Activated CD4-positive, alpha-beta T cell treated with anti-CD3 and anti-CD28 coated beads, Interleukin-2, amount 50 U/mL, for 16 hours (primary cell): Measurements from ENCODE around the gene SOX4.

Source experiments
- DNase-seq: peaks from one replicate; pipeline ENCODE4 v3.0.0-alpha.2; 2020

SOX4 gene

GRCh38 chr6:21615504-21615903, 22.0 kb downstream of the SOX4 start:
- DNase-seq = no peak

GRCh38 chr6:21616005-21616404, 22.5 kb downstream of the SOX4 start:
- DNase-seq = no peak

GRCh38 chr6:21625642-21626041, 32.1 kb downstream of the SOX4 start:
- no peak for DNase-seq

- DNase-seq = no peak
Observed at GRCh38 chr6:21626756-21627155, 33.2 kb downstream of the SOX4 start.

- no peak for DNase-seq
Observed at GRCh38 chr6:21628160-21628559, 34.6 kb downstream of the SOX4 start.

- no peak for DNase-seq
Observed at GRCh38 chr6:21633511-21634109, 40.1 kb downstream of the SOX4 start.

- DNase-seq = no peak
Observed at GRCh38 chr6:21634582-21634981, 41.0 kb downstream of the SOX4 start.

GRCh38 chr6:21636876-21637275, 43.3 kb downstream of the SOX4 start:
- DNase-seq = no peak

- no peak for DNase-seq
Observed at GRCh38 chr6:21639316-21639715, 45.8 kb downstream of the SOX4 start.
